GM13976 (cell line): Measurements from ENCODE around the gene RNF145.
"Not testable (repeated sequence)": the region's sequence is repeated elsewhere in the genome, so short reads cannot be mapped to it uniquely, and the experiment has no call there.

Experiments
- DNase-seq: peaks from one replicate; pipeline ENCODE4 v3.0.0; 2012; ENCODE audit warnings: low spot score
- CTCF ChIP-seq: IDR thresholded peaks from 2 replicates; pipeline ENCODE4 v1.5.1; 2012; ENCODE audit warnings: borderline replicate concordance, mild to moderate bottlenecking; ENCODE audit not compliant: insufficient read depth; ENCODE audit errors: extremely low read depth, missing control alignments, control extremely low read depth
- in situ Hi-C: fragments of 300-500 bp; cut with MboI; formaldehyde crosslinking; loops from one replicate; pipeline ENCODE4 v1.12.0; 2022; ENCODE audit warnings: low sequenced_read_pairs, mixed read lengths, inconsistent platforms; ENCODE audit not compliant: unreplicated experiment

Gene RNF145

GRCh38 chr5:159231167-159231566, 21.8 kb upstream of the RNF145 start:
- in situ Hi-C loops, result no loop called here
- DNase-seq, result no peak
- TF ChIP-seq CTCF, result no peak

GRCh38 chr5:159230657-159231056, 21.3 kb upstream of the RNF145 start:
- no peak for DNase-seq

GRCh38 chr5:159228097-159228496, 18.7 kb upstream of the RNF145 start:
- DNase-seq, in situ Hi-C loops: not testable (repeated sequence)

More at GRCh38 chr5:159230657-159231056, 21.3 kb upstream of the RNF145 start:
- in situ Hi-C loops, result no loop called here
- no peak for TF ChIP-seq CTCF

GRCh38 chr5:159227452-159227851, 18.1 kb upstream of the RNF145 start:
- in situ Hi-C loops, result no loop called here
- DNase-seq, result no peak
- TF ChIP-seq CTCF, result no peak

GRCh38 chr5:159226451-159226850, 17.1 kb upstream of the RNF145 start:
- TF ChIP-seq CTCF, result no peak
- in situ Hi-C loops, result no loop called here
- no peak for DNase-seq

GRCh38 chr5:159224471-159224870, 15.1 kb upstream of the RNF145 start:
- no peak for TF ChIP-seq CTCF
- no peak for DNase-seq
- in situ Hi-C loops, result no loop called here

GRCh38 chr5:159223469-159223868, 14.1 kb upstream of the RNF145 start:
- no peak for DNase-seq
- no peak for TF ChIP-seq CTCF
- in situ Hi-C loops, result no loop called here

GRCh38 chr5:159220206-159220605, 10.9 kb upstream of the RNF145 start:
- no peak for DNase-seq
- TF ChIP-seq CTCF, result no peak
- in situ Hi-C loops, result no loop called here
